ENCODE data around the gene CLEC2L. TPM values are rescaled to one million over a fixed set of nuclear protein-coding genes. Genes with fewer than 3 reads are reported as not detected.

CLEC2L gene
- total and polyA plus RNA-seq, 2 donors (not counting 1 experiment from before 2014, with no cell fraction given) = not detected

- no peak for TF ChIP-seq EZH2 (IDR thresholded peaks at IDR 0.05; ENCODE audit: low read length, missing control alignments)
- DNase-seq (ENCODE audit: low read depth in 2 of 2) = no peak
- no peaks in the 10 kb centered on the region for H3K9me3 ChIP-seq (ENCODE audit: control insufficient read depth, insufficient read depth, low read depth, low read length)
- no peaks in the 10 kb centered on the region for H3K79me2 ChIP-seq (ENCODE audit: control insufficient read depth, insufficient read depth, low read length)
- H3K27ac ChIP-seq (ENCODE audit: insufficient read depth, low read length) = no peak overlapping the region
- no peaks in the 10 kb centered on the region for H3K27me3 ChIP-seq (ENCODE audit: control insufficient read depth, insufficient read depth, low read length)
- no peak overlapping the region for H3K4me2 ChIP-seq (ENCODE audit: extremely low read depth, insufficient read depth, low read length)
- no peak overlapping the region for H3K4me3 ChIP-seq (replicated peaks in 1 of 4; ENCODE audit: control extremely low read depth in 1 of 4, insufficient read depth in 1 of 4, low read depth in 3 of 4, low read length in 4 of 4)
- no peaks in the 10 kb centered on the region for H3K4me1 ChIP-seq (ENCODE audit: control insufficient read depth, extremely low read depth, insufficient read depth, low read length)
- H3K9ac ChIP-seq (ENCODE audit: insufficient read depth, low read length) = no peak overlapping the region
- no peaks in the 10 kb centered on the region for H4K20me1 ChIP-seq (ENCODE audit: control insufficient read depth, extremely low read depth, insufficient read depth, low read length)
- H3K36me3 ChIP-seq (ENCODE audit: control insufficient read depth, insufficient read depth, low read length) = no peaks in the 10 kb centered on the region
- H2AFZ ChIP-seq (ENCODE audit: low read length) = no peak overlapping the region
Measured at GRCh38 chr7:139557857-139558581, 34.5 kb downstream of the CLEC2L start.

DNA sequence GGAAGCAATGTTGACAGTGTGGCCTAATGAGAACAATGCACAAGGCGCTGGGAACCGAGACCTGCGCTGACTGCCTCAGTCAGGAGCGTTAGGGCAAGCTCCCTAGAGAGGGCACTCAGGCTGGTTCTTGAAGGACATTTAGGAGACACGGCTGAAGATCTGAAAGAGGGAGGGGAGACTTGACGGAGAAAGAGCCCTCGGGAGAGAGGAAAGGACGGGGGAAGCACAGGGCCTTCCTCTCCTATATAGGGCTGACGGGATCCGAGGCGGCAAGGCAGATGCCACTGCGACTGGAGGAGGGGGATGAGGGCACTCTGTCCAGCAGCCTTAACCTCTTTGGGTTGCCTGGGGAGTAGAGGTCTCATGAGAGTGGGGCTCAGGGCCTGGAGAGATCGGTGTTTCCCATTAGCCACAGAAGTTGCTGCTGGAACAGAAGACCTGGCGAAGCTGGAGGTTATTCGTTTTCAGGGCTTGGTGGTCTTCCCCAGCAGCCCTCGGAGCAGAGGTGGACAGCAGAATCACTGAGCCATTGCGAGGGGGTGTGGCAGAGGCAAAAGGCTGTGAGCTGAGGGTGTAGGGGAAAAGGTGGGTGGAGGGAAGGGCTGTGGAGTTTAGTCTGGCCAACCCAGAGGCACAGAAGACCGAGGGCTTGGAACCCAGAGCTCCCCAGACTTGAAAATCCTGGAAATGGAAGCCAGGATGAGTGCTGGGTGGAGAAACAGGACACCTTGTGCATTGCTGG is 36.0 kb downstream of the CLEC2L start:
- no peaks in the 10 kb centered on the region for H4K20me1 ChIP-seq (ENCODE audit: control insufficient read depth, extremely low read depth, insufficient read depth, low read length)
- H3K79me2 ChIP-seq (ENCODE audit: control insufficient read depth, insufficient read depth, low read length) = no peaks in the 10 kb centered on the region
- no peaks in the 10 kb centered on the region for H3K27me3 ChIP-seq (ENCODE audit: control insufficient read depth, insufficient read depth, low read length)
- H3K27ac ChIP-seq (ENCODE audit: insufficient read depth, low read length) = no peak overlapping the region
- TF ChIP-seq CTCF (conservative IDR thresholded peaks at IDR 0.05 in 1 of 2, IDR thresholded peaks at IDR 0.05 in 1 of 2; ENCODE audit: low read depth in 1 of 2, low read length in 2 of 2) = no peak
- TF ChIP-seq EZH2 (IDR thresholded peaks at IDR 0.05; ENCODE audit: low read length, missing control alignments) = no peak
- no peaks in the 10 kb centered on the region for H3K36me3 ChIP-seq (ENCODE audit: control insufficient read depth, insufficient read depth, low read length)
- no peaks in the 10 kb centered on the region for H3K4me1 ChIP-seq (ENCODE audit: control insufficient read depth, extremely low read depth, insufficient read depth, low read length)
- H3K9ac ChIP-seq (ENCODE audit: insufficient read depth, low read length) = no peak overlapping the region
- H2AFZ ChIP-seq (ENCODE audit: low read length) = no peak overlapping the region
- no peak overlapping the region for H3K4me2 ChIP-seq (ENCODE audit: extremely low read depth, insufficient read depth, low read length)
- H3K9me3 ChIP-seq (ENCODE audit: control insufficient read depth, insufficient read depth, low read depth, low read length) = no peaks in the 10 kb centered on the region
- H3K4me3 ChIP-seq (replicated peaks in 1 of 4; ENCODE audit: control extremely low read depth in 1 of 4, insufficient read depth in 1 of 4, low read depth in 3 of 4, low read length in 4 of 4) = no peak overlapping the region
- DNase-seq (ENCODE audit: low read depth in 2 of 2) = no peak

DNA sequence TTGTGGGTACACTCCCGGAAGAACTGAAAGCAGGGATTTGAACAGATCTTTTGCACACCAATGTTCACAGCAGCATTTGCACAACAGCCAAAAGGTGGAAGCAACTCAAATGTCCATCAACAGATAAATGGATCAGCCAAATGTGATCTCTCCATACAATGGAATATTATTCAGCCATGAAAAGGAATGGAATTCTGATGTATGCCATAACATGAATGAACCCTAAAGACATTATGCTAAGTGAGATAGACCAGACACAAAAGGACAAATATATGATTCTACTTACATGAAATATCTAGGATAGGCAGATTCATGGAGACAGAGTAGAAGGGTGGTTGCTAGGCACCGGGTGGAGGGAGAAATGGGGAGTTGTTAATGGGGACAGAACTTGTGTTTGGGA is 36.7 kb downstream of the CLEC2L start:
- H3K36me3 ChIP-seq (ENCODE audit: control insufficient read depth, insufficient read depth, low read length) = no peaks in the 10 kb centered on the region
- no peaks in the 10 kb centered on the region for H3K79me2 ChIP-seq (ENCODE audit: control insufficient read depth, insufficient read depth, low read length)
- H3K9ac ChIP-seq (ENCODE audit: insufficient read depth, low read length) = no peak overlapping the region
- H3K4me1 ChIP-seq (ENCODE audit: control insufficient read depth, extremely low read depth, insufficient read depth, low read length) = no peaks in the 10 kb centered on the region
- H3K27ac ChIP-seq (ENCODE audit: insufficient read depth, low read length) = no peak overlapping the region
- H3K4me2 ChIP-seq (ENCODE audit: extremely low read depth, insufficient read depth, low read length) = no peak overlapping the region
- H3K9me3 ChIP-seq (ENCODE audit: control insufficient read depth, insufficient read depth, low read depth, low read length) = no peaks in the 10 kb centered on the region
- H3K4me3 ChIP-seq (replicated peaks in 1 of 4; ENCODE audit: control extremely low read depth in 1 of 4, insufficient read depth in 1 of 4, low read depth in 3 of 4, low read length in 4 of 4) = no peak overlapping the region
- no peak for DNase-seq (ENCODE audit: low read depth in 2 of 2)
- H4K20me1 ChIP-seq (ENCODE audit: control insufficient read depth, extremely low read depth, insufficient read depth, low read length) = no peaks in the 10 kb centered on the region
- H2AFZ ChIP-seq (ENCODE audit: low read length) = no peak overlapping the region
- no peak for TF ChIP-seq EZH2 (IDR thresholded peaks at IDR 0.05; ENCODE audit: low read length, missing control alignments)
- TF ChIP-seq CTCF (conservative IDR thresholded peaks at IDR 0.05 in 1 of 2, IDR thresholded peaks at IDR 0.05 in 1 of 2; ENCODE audit: low read depth in 1 of 2, low read length in 2 of 2) = no peak
- H3K27me3 ChIP-seq (ENCODE audit: control insufficient read depth, insufficient read depth, low read length) = no peaks in the 10 kb centered on the region
